Activated CD8-positive, alpha-beta memory T cell treated with anti-CD3 and anti-CD28 coated beads, Interleukin-2, amount 10 ng/mL, durations not matched to agents 7 days and 5 days (primary cell): Measurements from ENCODE around the gene POLR2H. TPM values are rescaled to one million over a fixed set of nuclear protein-coding genes. Genes with fewer than 3 reads are reported as not detected.
A peak's percentile ranks its signal among the peaks of the same experiment; 100 is the strongest.

Experiments used
- ATAC-seq: fragments of 150-1000 bp; cut with Tn5 transposase; one replicate; pipeline ENCODE4 v1.10.0; 2021; ENCODE audit warnings: moderate library complexity
- CTCF ChIA-PET: fragments of 350-600 bp; sonication (Branson Sonifier 250); formaldehyde crosslinking; loops from one replicate; lab custom pipeline; 2021; ENCODE audit warnings: antibody characterized with exemption; lab: Charles Lee
- DNase-seq: peaks from one replicate; pipeline ENCODE4 v3.0.0-alpha.2; 2020
- H3K27ac Mint-ChIP-seq: one replicate; pipeline ENCODE4 v1.8.0; 2021; ENCODE audit warnings: mild to moderate bottlenecking, mixed read lengths
- H3K27me3 Mint-ChIP-seq: one replicate; pipeline ENCODE4 v1.8.0; 2021; ENCODE audit warnings: mixed read lengths
- H3K36me3 Mint-ChIP-seq: one replicate; pipeline ENCODE4 v1.8.0; 2021; ENCODE audit warnings: mild to moderate bottlenecking, mixed read lengths
- H3K4me1 Mint-ChIP-seq: one replicate; pipeline ENCODE4 v1.8.0; 2021; ENCODE audit warnings: mixed read lengths
- H3K4me3 Mint-ChIP-seq: one replicate; pipeline ENCODE4 v1.8.0; 2021; ENCODE audit warnings: mild to moderate bottlenecking, moderate library complexity, mixed read lengths
- H3K9me3 Mint-ChIP-seq: one replicate; pipeline ENCODE4 v1.8.0; 2022; ENCODE audit warnings: low read depth, mixed read lengths
- total RNA-seq, 2 experiments: library from RNA; stranded (reverse); gene quantifications; one replicate each; pipeline ENCODE4 v1.2.3, GENCODE V29; 2021

POLR2H gene
- total RNA-seq, 2 experiments from 2014 or later, result 84.3 to 104 TPM

DNA sequence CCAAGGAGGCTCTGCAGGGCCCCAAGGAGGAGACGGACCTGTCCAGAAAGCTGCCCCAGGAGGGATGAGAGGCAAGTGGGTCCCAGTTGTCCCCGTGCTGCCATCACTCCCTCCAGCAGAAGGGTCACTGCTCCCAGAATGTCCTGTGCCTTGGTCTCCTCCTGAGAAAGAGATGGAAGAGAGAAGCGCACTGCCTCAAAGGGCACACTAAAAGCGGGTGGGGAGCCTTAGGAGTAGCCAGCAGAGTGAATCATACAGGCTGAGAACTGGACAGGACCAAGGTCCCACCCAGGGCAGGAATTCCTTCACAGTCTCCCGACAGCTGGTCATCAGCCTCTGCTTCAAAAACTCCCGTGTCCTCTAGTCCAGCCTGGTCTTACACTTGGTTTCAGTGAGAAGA is 11.9 kb downstream of the POLR2H start:
- no peak overlapping the region for H3K27ac Mint-ChIP-seq
- CTCF ChIA-PET, result interaction anchor here (1.1 to 5.4 kb wide), 4 partner anchors 19 to 168 kb away, joined by 3 to 48 read pairs (median 20); no protein-coding TSS in a partner anchor
- H3K4me1 Mint-ChIP-seq, result peaks cover 5% of the 10 kb centered on the region
- peaks cover 40% of the 10 kb centered on the region for H3K27me3 Mint-ChIP-seq
- no peak overlapping the region for H3K4me3 Mint-ChIP-seq
- ATAC-seq (no peak), DNase-seq (no peak)
- no peaks in the 10 kb centered on the region for H3K9me3 Mint-ChIP-seq
- H3K36me3 Mint-ChIP-seq, result peaks cover 11% of the 10 kb centered on the region

DNA sequence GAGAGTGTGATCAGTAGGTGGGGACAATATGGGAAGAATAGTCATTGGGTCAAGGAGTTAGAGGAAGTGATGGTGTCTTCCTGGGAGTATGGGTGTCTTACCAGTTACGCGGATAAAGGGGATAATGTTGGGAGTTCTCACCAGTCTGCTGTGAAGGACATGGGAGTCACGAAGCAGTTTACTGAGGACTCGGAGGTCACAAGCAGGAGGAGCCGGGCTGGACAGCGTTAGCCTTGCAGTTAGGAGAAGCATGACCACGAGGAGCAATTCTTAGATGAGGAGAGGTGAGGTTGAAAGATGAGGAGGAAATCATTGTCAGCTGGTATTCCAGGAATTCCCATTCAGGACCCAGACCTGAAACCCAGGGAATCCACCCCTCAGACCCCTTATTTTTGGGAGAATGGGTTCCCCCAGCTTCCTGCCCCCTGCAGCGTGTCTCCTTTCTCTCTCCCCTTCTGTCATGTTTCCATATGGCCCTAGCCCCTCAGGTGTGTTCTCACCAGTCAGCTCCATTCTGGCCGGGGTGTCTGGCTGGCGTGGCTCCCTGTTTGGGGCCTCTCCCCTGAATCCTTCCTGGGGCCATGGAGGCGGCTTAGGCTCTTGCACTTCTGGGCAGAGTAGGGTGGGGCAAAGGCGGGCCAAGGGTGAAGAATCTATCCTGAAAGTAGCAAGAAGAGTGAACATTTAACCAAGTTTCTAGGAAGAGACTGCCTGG is 14.4 kb downstream of the POLR2H start:
- CTCF ChIA-PET, result interaction anchor here (1.2 to 1.5 kb wide), 2 partner anchors 138 to 166 kb away, joined by 3 to 4 read pairs; no protein-coding TSS in a partner anchor
- Mint-ChIP-seq H3K27me3 (peaks cover 55% of the 10 kb centered on the region), H3K9me3 (no peaks in the 10 kb centered on the region)

DNA sequence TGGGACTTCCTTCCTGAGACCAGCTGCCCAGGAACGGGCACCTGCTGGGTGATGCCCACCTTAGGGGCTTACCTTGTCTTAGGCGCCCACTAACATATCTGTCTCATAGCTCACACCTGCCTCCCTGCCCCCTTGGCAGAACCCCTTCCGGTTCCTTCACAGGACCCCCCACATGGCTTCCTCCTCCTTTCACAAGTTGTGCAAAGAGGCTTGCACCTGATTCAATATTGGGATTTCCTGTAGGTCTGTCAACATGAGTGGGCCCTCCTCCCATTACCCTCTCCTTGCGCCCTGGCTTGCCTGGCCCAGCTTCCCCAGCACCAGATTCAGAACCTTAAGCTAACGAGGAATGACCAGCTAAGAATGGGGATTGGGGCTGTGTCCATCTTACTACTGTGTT is 15.9 kb downstream of the POLR2H start:
- Mint-ChIP-seq H3K4me1 (peaks cover 4% of the 10 kb centered on the region), H3K27me3 (peaks cover 70% of the 10 kb centered on the region), H3K27ac (no peak overlapping the region), H3K4me3 (no peak overlapping the region), H3K36me3 (no peaks in the 10 kb centered on the region), H3K9me3 (no peaks in the 10 kb centered on the region)
- no peak for DNase-seq
- CTCF ChIA-PET, result interaction anchor here (0.7 kb wide), 1 partner anchor 136 kb away, joined by 3 read pairs; no protein-coding TSS in a partner anchor
- no peak for ATAC-seq

More for the DNA sequence above, 14.4 kb downstream of the POLR2H start:
- no peak overlapping the region for H3K27ac Mint-ChIP-seq
- peaks cover 7% of the 10 kb centered on the region for H3K4me1 Mint-ChIP-seq
- no peaks in the 10 kb centered on the region for H3K36me3 Mint-ChIP-seq
- H3K4me3 Mint-ChIP-seq, result no peak overlapping the region
- no peak for ATAC-seq
- no peak for DNase-seq

- Mint-ChIP-seq H3K27me3 (peaks cover 75% of the 10 kb centered on the region), H3K9me3 (no peaks in the 10 kb centered on the region), H3K36me3 (no peaks in the 10 kb centered on the region), H3K4me1 (peaks cover 4% of the 10 kb centered on the region), H3K27ac (no peak within 1 kb of the TSS), H3K4me3 (no peak within 1 kb of the TSS)
- no peak for ATAC-seq
- no peak for DNase-seq
- CTCF ChIA-PET, result interaction anchor here (0.7 kb wide), 1 partner anchor 136 kb away, joined by 3 read pairs; no protein-coding TSS in a partner anchor
Measured at GRCh38 chr3:184377882-184378445, 16.5 kb downstream of the POLR2H start, which contains the start of gene THPO. Gene THPO, minus strand, starts transcription at chr3:184378207. Its CDS starts 1,948 bp downstream, at chr3:184376259.

GRCh38 chr3:184378651-184379357 is 17.3 kb downstream of the POLR2H start:
- ATAC-seq, result no peak
- Mint-ChIP-seq H3K27ac (no peak overlapping the region), H3K4me1 (peaks cover 4% of the 10 kb centered on the region), H3K36me3 (no peaks in the 10 kb centered on the region), H3K27me3 (peaks cover 74% of the 10 kb centered on the region), H3K9me3 (no peaks in the 10 kb centered on the region), H3K4me3 (no peak overlapping the region)
- CTCF ChIA-PET, result no interaction called here
- no peak for DNase-seq

- no peak for DNase-seq
- CTCF ChIA-PET, result interaction anchor here (2.1 kb wide), 1 partner anchor 8 kb away, joined by 6 read pairs; no protein-coding TSS in a partner anchor
- Mint-ChIP-seq H3K36me3 (no peaks in the 10 kb centered on the region), H3K27me3 (peaks cover 70% of the 10 kb centered on the region), H3K4me1 (peaks cover 4% of the 10 kb centered on the region), H3K9me3 (no peaks in the 10 kb centered on the region), H3K4me3 (peak within 1 kb of the TSS; percentile 20), H3K27ac (no peak within 1 kb of the TSS)
- no peak for ATAC-seq
Measured at GRCh38 chr3:184379358-184380184, 18.1 kb downstream of the POLR2H start, which contains the start of gene CHRD. Gene CHRD, plus strand, starts transcription at chr3:184380054. Its CDS starts 265 bp downstream, at chr3:184380319.

DNA sequence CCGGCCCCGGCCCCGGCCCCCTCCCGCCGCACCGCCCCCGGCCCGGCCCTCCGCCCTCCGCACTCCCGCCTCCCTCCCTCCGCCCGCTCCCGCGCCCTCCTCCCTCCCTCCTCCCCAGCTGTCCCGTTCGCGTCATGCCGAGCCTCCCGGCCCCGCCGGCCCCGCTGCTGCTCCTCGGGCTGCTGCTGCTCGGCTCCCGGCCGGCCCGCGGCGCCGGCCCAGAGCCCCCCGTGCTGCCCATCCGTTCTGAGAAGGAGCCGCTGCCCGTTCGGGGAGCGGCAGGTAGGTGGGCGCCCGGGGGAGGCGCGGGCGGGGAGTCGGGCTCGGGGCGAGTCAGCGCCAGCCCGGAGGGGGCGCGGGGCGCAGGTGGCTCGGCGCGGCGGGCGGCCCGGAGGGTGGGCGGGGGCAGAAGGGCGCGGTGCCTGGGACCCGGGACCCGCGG is 18.7 kb downstream of the POLR2H start:
- no peak overlapping the region for H3K4me3 Mint-ChIP-seq

DNA sequence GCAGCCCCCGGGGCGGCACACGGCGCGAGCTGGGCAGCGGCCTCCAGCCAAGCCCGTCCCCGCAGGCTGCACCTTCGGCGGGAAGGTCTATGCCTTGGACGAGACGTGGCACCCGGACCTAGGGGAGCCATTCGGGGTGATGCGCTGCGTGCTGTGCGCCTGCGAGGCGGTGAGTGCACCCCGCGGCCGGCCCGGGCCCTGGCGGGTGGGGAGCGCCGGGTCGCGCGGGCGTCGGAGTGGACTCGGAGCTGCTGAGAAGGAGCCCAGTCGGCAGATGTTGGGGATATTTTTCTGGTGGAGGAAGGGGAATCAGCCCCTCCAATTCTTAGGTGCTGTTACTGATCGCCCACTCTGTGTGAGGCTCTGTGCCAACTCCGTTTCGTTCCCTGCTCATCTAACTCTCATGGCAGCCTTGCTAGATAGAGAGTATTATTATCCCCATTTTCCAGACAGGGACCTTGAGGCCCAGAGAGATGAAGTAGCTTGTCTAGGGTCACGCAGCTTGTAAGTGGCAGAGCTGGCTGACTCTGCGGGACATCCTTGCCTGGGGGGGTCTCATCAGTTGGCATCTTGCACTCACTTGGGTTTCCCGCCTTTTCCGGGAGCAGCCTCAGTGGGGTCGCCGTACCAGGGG is 19.2 kb downstream of the POLR2H start:
- Mint-ChIP-seq H3K4me3 (peak overlapping the region; percentile 20), H3K36me3 (no peaks in the 10 kb centered on the region), H3K27me3 (peaks cover 61% of the 10 kb centered on the region), H3K27ac (no peak overlapping the region), H3K9me3 (no peaks in the 10 kb centered on the region), H3K4me1 (peaks cover 4% of the 10 kb centered on the region)
- CTCF ChIA-PET, result interaction anchor here (0.9 to 2.1 kb wide), 4 partner anchors 9 to 158 kb away, joined by 3 to 6 read pairs (median 3); no protein-coding TSS in a partner anchor
- DNase-seq (no peak), ATAC-seq (peak; percentile 49)

More for the DNA sequence above, 18.7 kb downstream of the POLR2H start:
- DNase-seq, result no peak
- Mint-ChIP-seq H3K27me3 (peaks cover 66% of the 10 kb centered on the region), H3K36me3 (no peaks in the 10 kb centered on the region), H3K4me1 (peaks cover 4% of the 10 kb centered on the region), H3K27ac (no peak overlapping the region), H3K9me3 (no peaks in the 10 kb centered on the region)
- CTCF ChIA-PET, result interaction anchor here (1.2 to 2.1 kb wide), 2 partner anchors 9 to 16 kb away, joined by 3 to 6 read pairs; no protein-coding TSS in a partner anchor
- ATAC-seq, result no peak

- Mint-ChIP-seq H3K36me3 (no peaks in the 10 kb centered on the region), H3K27me3 (peaks cover 57% of the 10 kb centered on the region)
Measured at GRCh38 chr3:184381261-184382224, 20.0 kb downstream of the POLR2H start.

DNA sequence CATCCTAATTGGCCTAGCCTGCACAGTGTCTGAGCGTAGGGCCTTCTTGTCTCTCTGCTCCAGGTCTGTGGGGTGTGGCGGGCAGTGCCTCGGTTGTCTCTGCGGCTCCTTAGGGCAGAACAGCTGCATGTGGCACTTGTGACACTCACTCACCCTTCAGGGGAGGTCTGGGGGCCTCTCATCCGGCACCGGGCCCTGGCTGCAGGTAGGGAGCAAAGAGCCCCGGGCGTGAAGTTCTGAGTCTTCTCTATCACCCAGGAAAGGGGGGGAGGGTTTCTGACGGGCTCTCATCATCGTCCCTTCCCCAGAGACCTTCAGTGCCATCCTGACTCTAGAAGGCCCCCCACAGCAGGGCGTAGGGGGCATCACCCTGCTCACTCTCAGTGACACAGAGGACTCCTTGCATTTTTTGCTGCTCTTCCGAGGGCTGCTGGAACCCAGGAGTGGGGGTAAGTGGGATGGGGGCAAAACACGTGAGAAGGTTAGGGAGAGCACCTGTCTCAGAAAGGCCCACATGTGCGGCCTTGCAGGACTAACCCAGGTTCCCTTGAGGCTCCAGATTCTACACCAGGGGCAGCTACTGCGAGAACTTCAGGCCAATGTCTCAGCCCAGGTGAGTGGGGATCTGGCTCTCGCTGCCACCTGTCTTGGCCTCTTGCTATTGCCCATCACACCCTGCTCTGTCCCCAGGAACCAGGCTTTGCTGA is 21.0 kb downstream of the POLR2H start:
- H3K4me3 Mint-ChIP-seq, result no peak overlapping the region
- H3K27ac Mint-ChIP-seq, result no peak overlapping the region
- H3K36me3 Mint-ChIP-seq, result no peaks in the 10 kb centered on the region
- ATAC-seq (no peak), DNase-seq (no peak)
- no peaks in the 10 kb centered on the region for H3K9me3 Mint-ChIP-seq
- peaks cover 49% of the 10 kb centered on the region for H3K27me3 Mint-ChIP-seq
- H3K4me1 Mint-ChIP-seq, result peaks cover 4% of the 10 kb centered on the region
- CTCF ChIA-PET, result no interaction called here

More at GRCh38 chr3:184381261-184382224, 20.0 kb downstream of the POLR2H start:
- Mint-ChIP-seq H3K27ac (no peak overlapping the region), H3K9me3 (no peaks in the 10 kb centered on the region), H3K4me1 (peaks cover 4% of the 10 kb centered on the region), H3K4me3 (no peak overlapping the region)
- ATAC-seq (peak; percentile 14), DNase-seq (no peak)
- CTCF ChIA-PET, result interaction anchor here (0.9 to 2.1 kb wide), 4 partner anchors 10 to 157 kb away, joined by 3 to 6 read pairs (median 3); no protein-coding TSS in a partner anchor
